Stimulated activated CD8-positive, alpha-beta memory T cell treated with anti-CD3 and anti-CD28 coated beads, Interleukin-4, amount 100 ng/mL, for 1 hour (primary cell): Measurements from ENCODE around the gene SLC35G2.
"Not testable (repeated sequence)": the region's sequence is repeated elsewhere in the genome, so short reads cannot be mapped to it uniquely, and the experiment has no call there.

Experiments used
- DNase-seq, 2 donors: peaks; one replicate each; pipeline ENCODE4 v3.0.0-alpha.2; 2020; ENCODE audit warnings: low read depth in 2 of 2, low spot score in 1 of 2

Gene SLC35G2

DNA sequence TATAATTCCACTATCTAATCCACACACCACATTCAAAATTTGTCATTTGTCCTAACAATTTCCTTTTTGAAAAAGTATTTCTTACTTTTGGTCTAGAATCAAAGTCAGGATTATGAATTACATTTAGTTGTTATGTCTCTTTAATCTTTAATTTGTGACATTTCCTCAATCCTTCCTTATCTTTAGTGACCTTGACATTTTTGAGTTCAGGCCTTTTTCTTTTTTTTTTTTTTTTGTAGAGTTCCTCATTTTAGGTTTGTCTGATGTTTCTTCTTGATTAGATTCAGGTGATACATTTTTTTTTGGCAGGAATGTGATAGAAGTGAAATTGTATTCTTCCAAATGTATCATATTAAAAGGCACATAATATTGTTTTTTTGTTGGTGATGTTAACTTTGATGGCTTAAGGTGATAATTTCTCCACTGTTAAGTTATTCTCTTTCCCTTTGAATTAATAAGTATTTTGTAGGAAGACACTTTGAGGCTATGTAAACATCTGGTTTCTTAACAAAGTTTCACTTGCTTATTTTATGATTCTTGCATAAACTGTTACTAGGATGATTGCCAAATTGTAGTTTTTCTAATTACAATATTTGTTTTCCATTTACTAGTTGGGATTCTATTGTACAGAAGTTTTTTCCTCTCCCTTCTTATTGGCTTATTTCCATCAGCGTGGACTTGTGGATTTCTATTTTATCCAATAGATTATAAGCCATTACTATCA is 16.3 kb downstream of the SLC35G2 start:
- DNase-seq = no peak

DNA sequence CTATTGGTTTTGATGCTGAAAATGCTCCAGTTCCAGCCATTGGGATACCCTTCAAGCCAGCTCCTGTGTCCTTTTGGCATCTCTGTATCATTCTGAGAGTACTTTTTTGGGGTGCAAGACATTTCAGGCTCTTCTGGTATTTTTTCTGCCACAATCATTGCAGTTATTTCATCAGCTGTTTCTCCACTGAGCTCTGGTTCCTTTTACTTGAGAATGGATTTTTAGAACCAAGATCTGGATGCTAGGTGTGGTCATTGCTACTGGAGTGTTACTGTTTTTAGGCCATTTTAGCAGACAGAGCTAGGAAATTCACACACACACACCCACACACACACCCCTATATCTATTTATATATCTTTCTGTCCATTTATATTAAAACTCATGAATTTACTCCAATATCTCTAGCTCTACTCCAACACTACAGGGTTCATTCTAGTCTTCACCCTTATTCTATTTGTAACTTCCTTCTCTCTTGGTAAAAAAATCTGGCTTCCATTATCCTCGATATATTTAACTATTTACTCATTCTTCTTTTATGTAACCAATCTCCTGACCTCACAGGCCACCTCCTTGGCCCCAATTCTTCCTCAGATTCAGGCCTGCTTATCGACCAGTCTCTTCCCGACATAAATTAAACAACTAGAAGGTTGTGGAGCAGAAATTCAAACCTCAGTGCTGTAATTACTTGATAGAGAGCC is 17.0 kb downstream of the SLC35G2 start:
- no peak for DNase-seq

DNA sequence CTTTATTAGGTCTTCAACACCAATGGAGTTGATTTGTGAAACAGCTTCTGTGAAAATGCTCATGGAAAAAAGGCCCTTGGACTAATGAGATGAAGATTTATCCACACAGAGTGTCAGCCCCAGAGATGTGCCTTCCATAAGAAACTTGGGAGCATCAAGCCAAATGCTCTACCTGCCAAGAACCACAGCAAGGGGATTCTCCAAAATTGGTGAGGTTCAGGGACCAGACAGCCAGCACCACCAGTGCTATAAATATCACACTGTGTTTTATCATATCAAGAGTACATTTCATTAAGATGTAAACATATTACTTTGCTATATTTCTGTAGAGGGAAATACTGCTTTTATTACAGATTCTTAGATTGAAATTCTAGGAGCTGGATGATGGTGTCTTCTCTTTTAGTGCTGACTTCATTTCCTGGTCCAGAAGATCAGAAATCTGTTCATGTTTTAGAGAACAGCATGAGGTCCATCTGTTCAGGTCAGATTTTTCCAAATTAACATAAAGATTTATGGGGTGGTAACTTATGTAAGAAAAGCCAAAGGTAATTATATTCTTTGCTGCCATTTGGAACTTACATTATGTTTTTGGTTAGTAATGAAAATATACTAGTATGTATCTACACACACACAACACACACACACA is 17.7 kb downstream of the SLC35G2 start:
- no peak for DNase-seq

DNA sequence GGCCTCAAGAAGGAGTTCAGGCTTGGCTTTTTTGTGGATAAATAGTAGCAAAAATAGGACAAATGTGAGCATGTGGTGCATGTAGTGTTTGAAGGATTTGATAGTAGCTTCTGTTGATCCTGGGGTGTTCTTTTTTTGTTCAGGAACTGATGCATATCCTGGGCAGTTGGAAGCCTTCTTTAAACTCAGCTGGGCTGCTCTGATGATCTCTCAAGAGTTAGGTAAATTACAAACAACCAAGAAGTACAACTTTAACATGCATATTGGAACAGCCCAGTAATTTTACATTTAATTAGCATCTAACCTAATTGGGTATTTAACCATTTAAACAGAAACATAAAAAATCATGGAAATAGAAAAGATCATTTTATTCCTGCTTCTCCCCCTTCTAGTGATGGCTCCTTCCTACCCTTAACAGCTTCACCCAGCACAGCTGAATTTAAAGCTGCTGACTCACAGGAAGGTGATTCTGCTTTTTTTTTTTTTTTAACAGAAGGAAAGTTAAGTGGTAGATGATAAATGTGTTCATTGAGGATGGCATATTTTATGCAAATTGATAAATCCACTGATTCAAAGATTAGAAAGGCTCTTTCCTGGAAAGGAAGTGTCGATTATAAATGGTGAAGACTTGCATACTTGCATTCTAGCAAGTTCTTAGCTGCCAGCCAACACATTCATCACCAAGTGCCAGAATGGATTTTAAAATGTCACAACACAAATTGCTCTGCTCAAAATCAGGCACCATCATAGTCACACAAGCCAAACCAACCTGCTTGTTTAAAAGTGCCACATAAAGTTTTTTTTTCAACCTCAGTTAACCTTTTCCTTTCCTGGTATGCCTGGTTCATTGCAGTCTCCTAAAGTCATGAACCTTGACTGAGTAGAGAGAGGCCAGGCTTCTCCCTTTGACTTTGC is 20.0 kb downstream of the SLC35G2 start:
- no peak for DNase-seq

- no peak for DNase-seq
These were observed 20.6 kb downstream of the SLC35G2 start for GRCh38 chr3:136839556-136839931.

DNA sequence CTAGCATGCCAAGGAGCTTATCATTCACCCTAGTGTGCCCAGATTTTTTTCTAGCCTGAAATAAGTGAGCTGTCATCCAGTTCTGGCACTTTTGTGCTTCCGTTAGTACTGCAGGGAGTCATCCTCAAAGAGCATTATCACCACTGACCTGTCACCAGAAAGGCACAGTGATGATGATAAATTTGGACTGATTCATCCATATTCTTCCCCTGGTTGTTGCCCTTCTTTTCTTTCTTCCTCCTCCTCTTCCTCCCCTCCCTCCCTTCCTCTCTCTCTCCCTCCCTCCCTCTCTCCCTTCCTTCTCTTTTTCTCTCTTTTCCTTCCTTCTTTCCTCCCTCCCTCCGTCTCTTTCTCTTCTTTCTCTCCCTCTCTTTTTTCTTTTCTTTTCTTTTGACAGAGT is 21.3 kb downstream of the SLC35G2 start:
- DNase-seq = no peak

GRCh38 chr3:136842294-136842693 is 23.4 kb downstream of the SLC35G2 start:
- no peak for DNase-seq

DNA sequence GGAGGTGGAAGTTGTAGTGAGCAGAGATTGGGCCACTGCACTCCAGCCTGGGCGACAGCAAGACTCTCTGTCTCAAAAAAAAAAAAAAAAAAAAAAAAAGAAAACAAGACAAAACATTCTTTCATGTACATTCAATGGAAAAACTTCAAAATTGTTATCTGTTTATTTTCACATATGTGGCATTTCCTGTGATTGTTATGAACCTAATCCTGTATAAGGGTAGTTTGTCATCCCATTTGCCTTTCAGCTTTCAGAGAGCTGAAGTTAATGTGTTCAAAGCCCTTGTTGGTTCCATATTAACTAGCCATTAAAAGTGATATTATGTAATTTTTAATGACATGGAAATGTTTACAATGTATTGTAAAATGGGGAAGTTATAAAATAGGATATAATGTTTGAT is 25.8 kb downstream of the SLC35G2 start:
- no peak for DNase-seq

DNA sequence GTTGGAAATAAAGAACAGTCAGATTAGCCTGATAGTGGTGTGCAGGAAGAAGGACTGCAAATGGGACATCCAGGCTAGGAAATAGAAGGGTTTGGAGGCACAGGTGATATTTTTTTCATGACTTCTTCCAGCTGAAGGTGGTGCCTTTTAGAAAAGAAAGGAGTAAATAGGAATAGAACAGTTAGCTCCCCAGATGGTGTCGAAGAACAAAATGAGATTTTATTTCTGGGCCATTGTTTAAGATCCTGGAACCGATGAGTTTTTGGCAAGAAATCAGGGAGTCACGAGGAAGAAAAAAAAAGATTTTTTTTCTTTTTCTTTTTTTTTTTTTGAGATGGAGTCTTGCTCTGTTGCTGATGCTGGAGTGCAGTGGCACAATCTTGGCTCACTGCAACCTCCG is 33.3 kb downstream of the SLC35G2 start:
- DNase-seq = no peak

DNA sequence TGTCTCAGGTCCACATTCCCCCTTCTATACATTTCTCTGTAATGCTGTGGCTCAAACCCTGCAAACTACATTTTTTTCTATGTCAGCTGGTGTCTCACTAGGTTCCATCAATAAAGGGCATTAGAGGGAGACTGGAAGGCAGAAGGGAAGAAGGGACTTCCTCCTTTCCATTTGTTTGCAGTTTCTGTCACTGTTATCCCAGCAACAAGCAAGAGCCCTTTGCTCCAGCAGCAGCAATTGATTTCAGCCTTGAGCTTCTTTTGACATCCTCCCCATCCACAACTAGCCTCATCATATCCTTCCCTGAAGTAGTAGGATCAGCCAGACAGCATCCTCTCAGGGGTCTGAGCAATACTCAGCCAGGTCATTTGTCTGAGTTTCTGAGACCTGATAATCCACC is 37.7 kb downstream of the SLC35G2 start:
- no peak for DNase-seq

DNA sequence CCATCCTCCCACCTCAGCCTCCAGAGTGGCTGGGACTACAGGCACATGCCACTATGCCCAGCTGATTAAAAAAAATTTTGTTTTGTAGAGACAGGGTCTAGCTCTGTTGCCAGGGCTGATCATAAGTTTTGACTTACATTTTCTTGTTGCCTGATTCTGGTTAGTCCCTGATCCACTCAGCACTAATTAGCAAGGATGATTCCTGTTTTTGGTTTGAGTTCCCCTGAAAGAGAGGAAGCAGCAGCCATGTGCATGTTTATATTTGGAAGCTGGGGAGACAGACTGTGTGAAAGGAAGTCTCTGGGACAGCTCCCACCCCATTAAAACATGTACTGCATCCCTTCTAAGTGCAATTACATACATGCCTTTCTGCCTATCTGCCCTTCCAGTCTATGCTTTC is 39.5 kb downstream of the SLC35G2 start:
- DNase-seq = no peak

DNA sequence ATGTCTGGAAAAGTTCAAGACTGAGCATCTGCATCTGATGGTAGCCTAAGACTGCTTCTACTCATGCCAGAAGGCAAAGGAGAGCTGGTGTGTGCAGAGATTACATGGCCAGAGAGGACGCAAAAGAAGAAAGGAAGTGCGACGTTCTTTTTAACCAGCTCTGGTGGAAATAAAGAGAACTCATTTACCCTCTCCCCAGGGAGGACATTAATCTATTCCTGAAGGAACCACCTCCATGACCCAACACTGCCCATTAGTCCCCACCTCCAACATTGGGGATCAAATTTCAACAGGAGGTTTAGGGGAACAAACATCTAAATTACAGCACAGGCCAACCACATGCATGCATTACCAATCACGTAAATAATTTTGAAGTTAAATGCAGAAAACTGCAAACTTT is 41.6 kb downstream of the SLC35G2 start:
- DNase-seq = no peak

GRCh38 chr3:136861890-136862616 is 43.1 kb downstream of the SLC35G2 start, which contains the start of gene NCK1:
TSS of gene NCK1 (plus strand) at chr3:136862208. CDS start at chr3:136928002, 65,794 bp downstream.
- peak; percentile 90 to 98 for DNase-seq

DNA sequence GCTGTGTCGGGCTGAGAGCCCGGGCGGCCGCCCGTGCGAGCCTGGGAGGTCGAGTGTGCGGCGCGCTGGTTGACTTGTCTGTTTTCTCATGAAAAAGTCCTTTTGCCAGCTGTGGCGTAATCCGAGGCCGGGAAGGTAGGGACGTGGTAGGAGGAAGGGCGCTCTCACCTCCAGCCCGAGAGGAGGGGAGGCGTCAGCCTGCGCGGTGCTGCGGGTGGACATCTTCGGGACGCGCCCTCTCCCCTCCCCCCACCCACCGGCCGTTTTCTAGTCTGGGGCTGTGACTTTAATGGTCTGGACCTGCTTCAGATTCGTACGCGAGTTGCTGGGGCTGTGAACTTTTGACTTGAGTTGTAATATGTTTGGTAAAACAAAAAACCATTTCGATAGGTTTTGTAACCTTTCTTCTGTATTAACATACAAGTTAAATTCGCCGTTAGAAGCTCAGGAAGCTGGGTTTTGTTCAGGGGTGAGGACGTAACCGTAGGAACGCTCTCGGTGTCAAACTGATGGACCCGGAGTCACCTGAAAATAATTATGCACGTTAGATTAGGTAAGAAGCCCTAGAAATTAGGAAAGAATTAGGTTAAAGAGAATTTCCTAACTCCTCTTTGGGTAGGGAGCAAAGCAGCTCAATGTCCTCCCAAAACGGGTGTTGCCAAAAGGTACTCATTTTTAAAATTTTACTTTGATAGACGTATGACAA is 43.8 kb downstream of the SLC35G2 start:
- peak; percentile 3 for DNase-seq

DNA sequence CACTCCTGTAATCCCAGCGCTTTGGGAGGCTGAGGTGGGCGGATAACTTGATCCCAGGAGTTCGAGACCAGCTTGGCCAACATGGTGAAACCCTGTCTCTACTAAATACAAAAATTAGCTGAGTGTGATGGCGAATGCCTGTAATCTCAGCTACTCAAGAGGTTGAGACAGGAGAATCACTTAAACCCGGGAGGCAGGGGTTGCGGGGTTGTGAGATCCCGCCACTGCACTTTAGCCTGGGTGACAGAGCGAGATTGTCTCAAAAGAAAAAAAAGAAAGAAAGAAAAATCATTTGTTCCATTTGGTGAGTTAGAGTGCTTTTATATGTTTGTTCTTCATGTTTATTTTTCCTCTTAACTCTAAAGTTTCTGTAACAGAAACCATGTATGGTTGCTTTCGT is 50.4 kb downstream of the SLC35G2 start:
- DNase-seq = no peak

DNA sequence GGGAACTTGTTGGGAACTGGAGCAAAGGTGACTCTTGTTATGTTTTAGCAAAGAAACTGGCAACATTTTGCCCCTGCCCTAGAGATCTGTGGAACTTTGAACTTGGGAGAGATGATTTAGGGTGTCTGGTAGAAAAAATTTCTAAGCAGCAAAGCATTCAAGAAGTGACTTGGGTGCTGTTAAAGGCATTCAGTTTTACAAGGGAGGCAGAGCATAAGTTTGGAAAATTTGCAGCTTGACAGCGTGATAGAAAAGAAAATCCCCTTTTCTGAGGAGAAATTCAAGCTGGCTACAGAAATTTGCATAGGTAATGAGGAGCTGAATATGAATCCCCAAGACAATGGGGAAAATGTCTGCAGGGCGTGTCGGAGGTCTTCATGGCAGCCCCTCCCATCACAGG is 53.3 kb downstream of the SLC35G2 start:
- not testable (repeated sequence) for DNase-seq

GRCh38 chr3:136879510-136879909 is 60.6 kb downstream of the SLC35G2 start:
- not testable (repeated sequence) for DNase-seq

- DNase-seq = no peak
These were observed 63.6 kb downstream of the SLC35G2 start for GRCh38 chr3:136882571-136882970.

DNA sequence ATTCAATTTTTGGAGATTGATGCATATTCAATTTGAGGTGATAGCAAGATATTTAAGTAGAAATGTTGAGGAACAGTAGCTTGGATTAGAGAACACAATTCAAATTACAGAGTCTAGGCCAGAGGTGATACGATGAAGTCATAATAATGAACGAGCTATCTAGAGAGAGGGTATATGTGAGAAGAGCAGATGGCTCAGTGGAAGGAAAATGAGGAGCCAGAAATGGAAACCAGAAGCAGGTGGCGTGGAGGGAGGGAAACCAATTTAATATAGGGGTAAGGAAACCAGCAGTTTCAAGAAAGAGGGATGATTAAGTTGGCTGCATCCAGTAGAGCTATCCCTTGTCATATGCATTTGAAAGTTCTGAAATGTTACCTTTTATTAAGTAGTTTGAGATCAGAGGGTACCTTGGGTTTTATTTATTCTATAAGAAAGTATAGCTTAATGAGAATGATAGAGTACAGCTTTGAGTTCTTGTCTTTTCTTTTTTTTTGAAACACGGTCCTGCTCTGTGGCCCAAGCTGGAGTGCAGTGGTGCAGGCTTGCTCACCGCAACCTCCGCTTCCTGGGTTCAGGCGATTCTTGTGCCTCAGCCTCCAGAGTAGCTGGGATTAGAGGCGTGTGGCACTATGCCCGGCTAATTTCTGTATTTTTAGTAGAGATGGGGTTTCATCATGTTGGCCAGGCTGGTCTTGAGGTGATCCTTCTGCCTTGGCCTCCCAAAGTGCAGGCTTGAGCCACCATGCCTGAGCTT is 65.2 kb downstream of the SLC35G2 start:
- no peak for DNase-seq
